GM12865 (cell line): ENCODE data around the gene MT1H.

Experiments
- DNase-seq: peaks from one replicate; pipeline ENCODE4 v3.0.0; 2010; ENCODE audit warnings: low read depth
- H3K4me3 ChIP-seq: 2 replicates; pipeline ENCODE4 v1.5.1; 2011; ENCODE audit warnings: mild to moderate bottlenecking, low read depth, low read length, control low read depth
- TF ChIP-seq, protein P1 (sequence below): IDR thresholded peaks from 2 replicates; pipeline ENCODE4 v1.5.1; 2011; ENCODE audit warnings: low read length, control low read depth, low read depth, inconsistent platforms; ENCODE audit not compliant: insufficient read depth; ENCODE audit errors: missing control alignments

Gene MT1H

DNA sequence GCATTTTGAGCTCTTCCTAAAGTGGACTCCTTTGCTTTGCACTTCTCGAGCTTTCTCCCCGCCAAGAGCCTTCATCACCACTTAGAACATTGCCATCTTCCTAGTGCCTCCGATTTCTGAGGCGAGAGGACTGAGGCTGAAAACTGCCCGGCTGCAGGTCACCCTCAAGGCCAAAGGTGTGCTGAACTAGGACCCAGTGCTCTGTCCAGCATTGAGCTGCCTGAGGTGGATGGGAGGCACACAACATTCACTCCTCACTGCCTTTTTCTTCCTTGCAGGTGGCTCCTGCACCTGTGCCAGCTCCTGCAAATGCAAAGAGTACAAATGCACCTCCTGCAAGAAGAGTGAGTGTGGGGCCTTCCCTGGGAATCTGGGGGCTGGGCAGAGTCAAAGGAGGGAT lies 25.8 kb upstream of the MT1H start:
- TF ChIP-seq, protein P1, sequence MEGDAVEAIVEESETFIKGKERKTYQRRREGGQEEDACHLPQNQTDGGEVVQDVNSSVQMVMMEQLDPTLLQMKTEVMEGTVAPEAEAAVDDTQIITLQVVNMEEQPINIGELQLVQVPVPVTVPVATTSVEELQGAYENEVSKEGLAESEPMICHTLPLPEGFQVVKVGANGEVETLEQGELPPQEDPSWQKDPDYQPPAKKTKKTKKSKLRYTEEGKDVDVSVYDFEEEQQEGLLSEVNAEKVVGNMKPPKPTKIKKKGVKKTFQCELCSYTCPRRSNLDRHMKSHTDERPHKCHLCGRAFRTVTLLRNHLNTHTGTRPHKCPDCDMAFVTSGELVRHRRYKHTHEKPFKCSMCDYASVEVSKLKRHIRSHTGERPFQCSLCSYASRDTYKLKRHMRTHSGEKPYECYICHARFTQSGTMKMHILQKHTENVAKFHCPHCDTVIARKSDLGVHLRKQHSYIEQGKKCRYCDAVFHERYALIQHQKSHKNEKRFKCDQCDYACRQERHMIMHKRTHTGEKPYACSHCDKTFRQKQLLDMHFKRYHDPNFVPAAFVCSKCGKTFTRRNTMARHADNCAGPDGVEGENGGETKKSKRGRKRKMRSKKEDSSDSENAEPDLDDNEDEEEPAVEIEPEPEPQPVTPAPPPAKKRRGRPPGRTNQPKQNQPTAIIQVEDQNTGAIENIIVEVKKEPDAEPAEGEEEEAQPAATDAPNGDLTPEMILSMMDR: no peak
- H3K4me3 ChIP-seq: no peak overlapping the region
- DNase-seq: no peak

DNA sequence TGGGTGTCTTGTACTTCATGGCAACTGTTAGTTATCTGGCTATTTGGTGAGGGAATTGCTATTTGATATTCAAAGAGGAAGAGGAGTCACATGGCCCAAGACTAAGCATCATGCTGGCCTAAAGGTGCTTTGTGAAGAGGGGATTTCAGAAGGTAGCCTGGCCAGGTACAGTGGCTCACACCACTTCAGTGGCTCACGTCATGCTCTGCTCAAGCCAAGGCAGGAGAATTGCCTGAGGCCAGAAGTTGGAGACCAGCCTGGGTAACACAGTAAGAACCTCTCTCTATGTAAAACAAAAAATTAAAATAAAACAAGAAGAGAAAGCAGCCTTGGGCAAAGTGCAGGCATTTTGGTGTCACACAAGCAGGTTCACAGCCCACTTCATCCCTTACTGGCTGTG lies 24.3 kb upstream of the MT1H start:
- no peak overlapping the region for H3K4me3 ChIP-seq
- DNase-seq: no peak
- TF ChIP-seq, protein P1: no peak

- H3K4me3 ChIP-seq: no peak overlapping the region
- no peak for DNase-seq
- TF ChIP-seq, protein P1: no peak
Measured at GRCh38 chr16:56645838-56646237, 23.8 kb upstream of the MT1H start.

DNA sequence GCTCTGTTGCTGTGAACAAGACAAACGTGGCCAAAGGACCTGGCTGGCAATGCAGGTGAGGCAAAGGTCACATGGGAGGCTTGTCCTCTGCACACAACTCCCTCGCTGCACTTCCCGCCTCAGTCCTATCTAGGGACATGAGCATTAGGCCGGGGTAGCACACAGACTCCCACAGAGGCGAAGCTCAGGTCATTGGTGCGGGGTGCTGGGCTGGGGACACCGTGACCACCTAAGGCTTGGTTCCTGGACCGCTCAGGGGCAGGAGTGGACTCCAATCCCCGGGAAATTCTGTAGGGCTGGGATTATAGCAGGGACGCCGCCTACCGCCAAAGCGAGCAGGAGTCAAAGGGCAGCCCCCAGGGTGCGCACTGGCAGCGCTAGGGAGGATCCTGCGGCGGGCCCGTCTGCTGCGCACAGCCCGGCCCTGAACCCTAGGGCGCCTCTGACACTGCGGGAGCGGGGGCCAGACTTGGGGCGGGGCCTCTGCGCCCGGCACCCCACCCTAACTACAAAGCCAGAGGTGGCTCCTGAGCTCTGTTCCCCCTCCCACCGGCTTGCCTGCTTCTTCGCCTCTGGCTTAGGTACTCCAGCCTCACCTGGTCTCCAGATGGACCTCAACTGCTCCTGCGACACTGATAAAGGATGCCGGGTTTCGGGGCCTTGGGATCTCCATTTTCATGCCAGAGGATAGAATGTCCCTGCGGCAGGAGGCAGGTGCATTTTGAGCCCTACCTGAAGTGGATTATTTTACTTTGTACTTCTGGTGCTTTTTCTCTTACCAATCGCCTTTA lies 21.8 kb upstream of the MT1H start:
- TF ChIP-seq, protein P1: no peak
- DNase-seq: no peak
- H3K4me3 ChIP-seq: no peak overlapping the region

GRCh38 chr16:56649271-56649670 lies 20.3 kb upstream of the MT1H start:
- no peak for DNase-seq
- TF ChIP-seq, protein P1: no peak
- H3K4me3 ChIP-seq: no peak overlapping the region

- H3K4me3 ChIP-seq: no peak overlapping the region
- DNase-seq: no peak
- TF ChIP-seq, protein P1: no peak
Measured at GRCh38 chr16:56649820-56650219, 19.8 kb upstream of the MT1H start.

DNA sequence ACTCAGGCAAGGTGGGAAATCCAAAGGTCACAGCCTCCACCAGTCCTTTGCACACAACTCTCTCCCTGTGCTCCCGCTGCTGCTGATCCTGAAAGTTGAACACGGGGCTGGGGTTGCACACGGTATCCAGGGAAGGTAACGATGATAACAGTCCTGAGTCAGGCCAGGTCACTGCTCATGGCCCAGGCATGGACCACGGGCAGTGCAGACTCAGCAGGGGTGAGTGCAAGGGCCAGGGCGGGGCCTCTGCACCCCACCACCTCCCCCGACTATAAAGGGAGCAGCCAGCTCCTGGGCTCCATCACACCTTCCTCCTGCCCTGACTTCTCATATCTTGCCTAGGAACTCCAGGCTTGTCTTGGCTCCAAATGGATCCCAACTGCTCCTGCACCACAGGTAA lies 18.0 kb upstream of the MT1H start, which contains the start of gene MT1B:
Gene MT1B, plus strand, starts transcription at position 301 of the 400 bp plus-strand sequence. Its CDS starts 68 bp downstream, at position 369.
- no peak for DNase-seq
- H3K4me3 ChIP-seq: no peak within 1 kb of the TSS
- TF ChIP-seq, protein P1: no peak
